Posterior vena cava (tissue), 2 donors: Measurements from ENCODE around the gene HCN3. TPM values are rescaled to one million over a fixed set of nuclear protein-coding genes. Genes with fewer than 3 reads are reported as not detected.
"Not testable (repeated sequence)": the region's sequence is repeated elsewhere in the genome, so short reads cannot be mapped to it uniquely, and the experiment has no call there.

Experiments used
- DNase-seq: peaks from one replicate; pipeline ENCODE4 v3.0.0-alpha.2; 2020; ENCODE audit warnings: low spot score
- intact Hi-C, 2 donors: fragments of 100-400 bp; cut with DNase I; formaldehyde crosslinking; loops; one replicate each; pipeline versions ENCODE4 v1.14.1 to v1.14.2; 2022 to 2023
- total RNA-seq, 2 donors: library from RNA; stranded (reverse); fragmentation: NEBNext Ultra II Directional; extraction: Animal tissue kit (Norgen Biotek cat#: 25700); gene quantifications; one replicate each; pipeline ENCODE4 v1.2.1, GENCODE V29; 2021
- donor health status: DM: yes; HTN: yes; CAD: no.
- donor health status: DM: yes; HTN: yes; CAD: no.

Gene HCN3
- total RNA-seq, 2 donors from 2014 or later, result 1.4 to 1.5 TPM

DNA sequence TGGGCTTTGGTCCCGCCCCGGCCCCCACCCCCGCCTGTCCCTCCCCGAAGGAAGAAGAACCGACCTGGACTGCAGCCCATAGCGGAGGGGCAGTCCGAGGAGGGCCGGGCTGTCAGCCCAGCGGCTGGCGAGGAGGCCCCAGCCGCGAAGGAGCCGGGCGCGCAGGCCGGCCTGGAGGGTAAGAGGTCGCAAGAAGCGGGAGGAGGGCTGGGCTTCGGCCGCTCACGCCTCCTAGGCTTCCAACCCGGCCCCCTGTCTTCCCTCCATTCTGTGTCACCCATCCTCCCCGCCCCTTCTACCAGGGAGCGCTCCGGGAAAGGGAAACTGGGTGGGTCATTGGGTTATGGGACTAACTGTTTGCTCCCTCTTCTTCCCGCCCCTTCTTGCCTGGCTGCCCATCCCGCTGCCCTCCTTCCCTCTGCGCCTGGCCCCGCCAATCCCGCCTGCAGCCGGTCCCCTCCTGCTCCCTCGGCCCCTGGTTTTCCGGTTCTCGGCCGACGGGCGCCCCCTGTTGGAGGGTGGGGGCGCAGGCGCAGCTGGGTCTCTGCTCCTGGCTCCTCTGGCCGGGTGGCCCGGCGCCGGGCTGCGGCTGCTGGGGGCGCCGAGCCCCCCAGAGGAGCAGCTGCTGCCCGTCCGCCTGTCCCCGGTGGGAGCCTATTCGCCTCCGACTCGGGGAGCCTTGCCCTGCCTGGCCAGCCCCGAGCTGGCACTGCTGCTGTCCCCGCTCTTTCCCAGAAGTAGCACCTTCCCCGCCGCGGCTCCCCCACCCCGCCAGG lies 45.9 kb downstream of the HCN3 start:
- intact Hi-C loops, result loop anchor here (5.0 kb wide), 2 partner anchors 46 to 71 kb away; partner anchors contain the start of gene HCN3 (in 2 of the 2)
- peak; percentile 97 for DNase-seq

DNA sequence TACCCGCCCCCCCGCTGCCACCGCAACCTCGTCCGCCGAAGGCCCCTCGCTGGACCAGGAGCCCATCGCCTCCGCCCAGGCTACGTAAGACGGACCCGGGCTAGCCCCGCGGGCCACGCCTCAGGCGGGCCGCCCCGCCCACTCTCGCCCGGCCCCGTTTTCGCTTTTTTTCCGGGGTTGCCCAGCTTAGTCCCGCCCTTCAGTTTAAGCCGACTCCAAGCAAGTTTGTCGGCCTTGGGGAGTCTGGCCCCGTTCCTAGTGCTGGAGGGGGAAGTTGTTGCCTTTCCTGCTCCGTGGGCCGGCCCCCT lies 46.4 kb downstream of the HCN3 start:
- intact Hi-C loops, result loop anchor here (5.0 kb wide), 2 partner anchors 46 to 71 kb away; partner anchors contain the start of gene HCN3 (in 2 of the 2)
- peak; percentile 97 for DNase-seq

- intact Hi-C loops, result loop anchor here (5.0 kb wide), 2 partner anchors 47 to 72 kb away; partner anchors contain the start of gene HCN3 (in 2 of the 2)
These were observed 46.9 kb downstream of the HCN3 start for GRCh38 chr1:155324037-155324716.

DNA sequence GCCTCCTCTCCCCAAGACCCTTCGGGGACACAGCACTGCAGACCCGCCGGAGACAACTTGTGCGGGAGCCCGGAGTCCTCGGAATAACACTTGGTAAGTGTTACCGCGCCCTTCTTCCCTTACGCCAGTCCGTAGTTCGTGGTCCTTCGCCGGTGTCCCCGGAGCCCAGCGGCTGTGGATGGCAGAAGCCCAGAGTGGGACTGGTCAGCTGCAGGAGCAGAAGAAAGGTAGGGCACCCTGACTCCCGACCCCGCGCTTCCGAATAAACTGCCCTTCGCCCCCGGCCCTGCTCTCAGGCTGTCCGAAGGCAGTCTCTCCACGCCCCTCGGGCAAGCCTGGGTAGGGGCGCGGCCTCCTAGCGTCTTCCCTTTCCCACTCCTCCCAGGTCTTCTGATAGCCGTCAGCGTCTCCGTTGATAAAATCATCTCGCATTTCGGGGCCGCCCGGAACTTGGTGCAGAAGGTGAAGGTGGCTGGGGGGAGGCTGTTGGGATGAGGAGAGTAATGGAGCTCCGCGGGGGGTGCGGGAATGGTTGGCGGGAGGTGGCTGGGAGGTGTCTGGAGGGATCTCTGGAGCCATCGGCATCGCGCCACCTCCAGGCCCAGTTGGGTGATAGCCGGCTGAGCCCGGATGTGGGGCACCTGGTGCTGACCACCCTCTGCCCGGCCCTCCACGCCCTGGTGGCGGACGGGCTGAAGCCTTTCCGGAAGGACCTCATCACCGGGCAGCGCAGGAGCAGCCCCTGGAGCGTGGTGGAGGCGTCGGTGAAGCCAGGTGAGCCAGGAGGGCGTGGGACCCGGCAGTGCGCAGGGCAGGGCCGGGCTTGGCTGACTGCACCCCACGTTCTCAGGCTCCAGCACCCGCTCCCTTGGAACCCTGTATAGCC lies 47.7 kb downstream of the HCN3 start:
- intact Hi-C loops, result loop anchor here (5.0 kb wide), 2 partner anchors 48 to 73 kb away; partner anchors contain the start of gene HCN3 (in 2 of the 2)

More at GRCh38 chr1:155324037-155324716, 46.9 kb downstream of the HCN3 start:
- DNase-seq, result peak; percentile 98

DNA sequence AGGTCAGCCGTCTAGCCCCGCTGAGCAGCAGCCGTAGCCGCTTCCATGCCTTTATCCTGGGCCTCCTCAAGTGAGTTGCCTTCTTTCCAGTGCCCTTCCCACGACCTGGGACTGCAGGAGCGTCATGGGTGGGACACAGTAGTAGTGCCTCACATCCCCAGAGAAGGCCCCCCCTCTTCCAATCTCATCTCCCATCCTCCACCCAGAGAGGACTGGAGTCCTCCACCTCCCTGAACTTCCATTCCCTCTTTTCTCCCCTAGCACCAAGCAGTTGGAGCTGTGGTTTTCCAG lies 48.3 kb downstream of the HCN3 start:
- intact Hi-C loops, result no loop called here
- no peak for DNase-seq

More for the DNA sequence above, 47.7 kb downstream of the HCN3 start:
- peak; percentile 86 for DNase-seq

DNA sequence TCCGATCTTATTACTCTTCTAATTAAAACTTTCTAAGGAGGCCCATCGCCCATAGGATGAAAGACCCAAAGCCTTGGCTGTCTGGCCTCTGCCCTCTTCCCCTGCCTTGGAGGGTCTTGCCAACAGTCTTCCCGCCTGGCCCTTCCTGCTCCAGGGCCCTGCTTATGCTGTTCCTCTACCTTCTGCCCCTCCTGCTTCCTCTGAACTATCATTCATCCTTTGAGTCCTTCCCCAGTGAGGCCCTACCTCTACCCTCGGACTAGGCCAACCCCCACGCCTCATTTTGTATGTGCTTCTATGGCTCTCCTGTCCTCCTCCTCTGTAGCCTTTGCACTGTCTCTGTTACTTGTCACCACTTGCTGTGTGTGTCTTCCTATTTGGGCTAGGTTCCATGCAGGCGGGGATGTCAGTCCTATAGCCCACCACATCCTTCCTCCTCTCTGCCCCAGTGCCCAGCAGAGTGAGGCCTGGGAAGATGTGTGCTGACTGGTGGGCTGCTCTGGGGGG lies 48.8 kb downstream of the HCN3 start:
- no peak for DNase-seq
- intact Hi-C loops, result no loop called here

DNA sequence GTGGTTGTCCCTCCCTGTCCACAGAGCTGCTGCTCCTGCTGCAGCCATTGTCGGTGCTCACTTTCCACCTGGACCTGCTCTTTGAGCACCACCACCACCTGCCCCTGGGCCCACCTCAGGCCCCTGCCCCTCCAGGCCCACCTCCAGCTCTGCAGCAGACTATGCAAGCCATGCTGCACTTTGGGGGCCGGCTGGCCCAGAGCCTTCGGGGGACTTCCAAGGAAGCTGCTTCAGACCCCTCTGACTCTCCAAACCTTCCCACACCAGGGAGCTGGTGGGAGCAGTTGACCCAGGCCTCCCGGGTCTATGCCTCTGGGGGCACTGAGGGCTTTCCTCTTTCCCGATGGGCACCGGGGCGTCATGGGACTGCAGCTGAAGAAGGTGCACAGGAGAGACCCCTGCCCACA lies 49.4 kb downstream of the HCN3 start:
- peak; percentile 75 for DNase-seq
- intact Hi-C loops, result no loop called here

DNA sequence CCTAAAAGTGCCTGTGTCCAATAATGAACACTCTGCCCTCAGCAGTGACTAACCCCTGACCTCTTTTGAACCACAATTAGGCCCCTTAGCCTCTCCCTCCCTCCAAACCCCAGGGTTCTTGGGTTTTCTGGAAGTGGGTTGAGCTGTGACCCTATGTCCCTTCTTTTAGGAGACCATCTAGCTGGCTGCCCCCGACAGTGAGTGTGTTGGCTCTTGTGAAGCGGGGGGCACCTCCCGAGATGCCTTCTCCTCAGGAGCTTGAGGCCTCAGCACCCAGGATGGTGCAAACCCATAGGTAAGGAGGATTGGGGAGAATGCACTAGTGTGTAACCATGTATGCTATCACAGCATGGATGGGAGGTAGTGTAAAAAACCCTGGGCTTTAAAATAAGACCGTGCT lies 50.7 kb downstream of the HCN3 start:
- DNase-seq, result no peak
- intact Hi-C loops, result no loop called here

- DNase-seq, intact Hi-C loops: not testable (repeated sequence)
These were observed 51.6 kb downstream of the HCN3 start for GRCh38 chr1:155328856-155329255.

DNA sequence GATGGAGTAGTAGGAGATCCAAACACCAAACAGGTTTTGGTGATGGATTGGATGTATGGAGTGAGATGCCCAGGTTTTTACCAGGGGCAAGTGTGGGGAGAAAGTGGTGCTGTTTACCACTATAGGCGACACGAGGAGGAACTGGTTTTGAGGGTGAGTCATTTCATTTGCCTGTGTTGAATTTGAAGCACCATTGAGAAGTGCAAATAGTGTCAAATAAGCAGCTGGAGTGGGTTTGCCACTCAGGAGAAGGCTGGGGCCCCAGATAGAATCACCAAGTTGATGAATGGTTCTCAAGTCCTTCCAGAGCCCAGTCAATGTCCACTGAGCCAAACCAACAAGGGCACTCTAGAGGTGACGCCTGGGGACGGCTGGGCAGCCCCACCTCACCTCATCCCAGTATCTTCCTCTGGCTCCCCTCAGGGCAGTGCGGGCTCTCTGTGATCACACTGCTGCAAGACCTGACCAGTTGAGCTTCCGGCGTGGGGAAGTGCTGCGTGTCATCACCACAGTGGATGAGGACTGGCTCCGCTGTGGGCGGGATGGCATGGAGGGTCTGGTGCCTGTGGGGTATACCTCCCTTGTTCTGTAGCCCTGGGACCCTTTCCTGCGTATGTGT lies 52.8 kb downstream of the HCN3 start:
- intact Hi-C loops, result no loop called here
- no peak for DNase-seq

DNA sequence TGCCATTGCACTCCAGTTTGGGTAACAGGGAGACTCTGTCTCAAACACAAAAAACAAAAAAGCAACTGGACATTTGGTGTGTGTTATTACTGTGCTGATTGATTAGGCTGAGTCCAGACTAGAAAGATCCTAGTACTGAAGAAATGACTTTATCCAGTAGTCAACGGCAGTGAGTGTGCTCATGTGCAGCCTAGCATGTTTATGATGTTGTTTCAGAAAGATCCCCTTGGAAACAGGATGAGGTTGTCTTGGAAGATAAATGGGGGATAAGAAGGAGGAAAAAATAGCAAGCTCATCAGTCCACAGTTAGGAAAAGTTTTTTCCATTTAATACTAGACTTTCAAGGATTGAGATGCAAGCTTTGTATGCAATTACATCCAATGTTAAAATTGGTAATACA lies 57.7 kb downstream of the HCN3 start:
- DNase-seq, result no peak
- intact Hi-C loops, result no loop called here

Other genes starting within 250 kb of the HCN3 start
- 1 to 10 TPM in 1 of 2 donors, under 1 TPM in 1; 0.48 to 1.1 TPM for gene DCST2, start 243.7 kb upstream of the HCN3 start, total RNA-seq
- not detected for gene DCST1, start 243.6 kb upstream of the HCN3 start, total RNA-seq
- 100 to 1,000 TPM; 146 to 178 TPM for gene ADAM15, start 226.1 kb upstream of the HCN3 start, total RNA-seq
- 1 to 10 TPM; 2.0 to 2.6 TPM for gene EFNA4, start 213.7 kb upstream of the HCN3 start, total RNA-seq
- gene EFNA3, start 198.6 kb upstream of the HCN3 start, total RNA-seq, result 1 to 10 TPM; 2.0 TPM
- gene EFNA1, start 149.6 kb upstream of the HCN3 start, total RNA-seq, result 10 to 100 TPM; 12.6 to 13.2 TPM
- gene SLC50A1, start 141.6 kb upstream of the HCN3 start, total RNA-seq, result 10 to 100 TPM; 24.5 TPM
- 10 to 100 TPM; 53.1 to 75.2 TPM for gene DPM3, start 136.9 kb upstream of the HCN3 start, total RNA-seq
- gene KRTCAP2, start 104.2 kb upstream of the HCN3 start, total RNA-seq, result 100 to 1,000 TPM; 145 to 146 TPM
- gene TRIM46, start 103.6 kb upstream of the HCN3 start, total RNA-seq, result 1 to 10 TPM; 1.3 to 2.1 TPM
- 10 to 100 TPM; 46.3 to 96.6 TPM for gene THBS3, start 69.6 kb upstream of the HCN3 start, total RNA-seq
- gene MTX1, start 68.8 kb upstream of the HCN3 start, total RNA-seq, result 10 to 100 TPM; 20.9 to 26.8 TPM
- 10 to 100 TPM; 21.3 to 25.3 TPM for gene ENTREP3, start 22.0 kb upstream of the HCN3 start, total RNA-seq
- 10 to 100 TPM; 34.7 to 37.3 TPM for gene SCAMP3, start 15.1 kb upstream of the HCN3 start, total RNA-seq
- gene CLK2, start 4.0 kb upstream of the HCN3 start, total RNA-seq, result 10 to 100 TPM; 31.2 to 32.3 TPM
- not detected for gene PKLR, start 24.0 kb downstream of the HCN3 start, total RNA-seq
- gene FDPS, start 31.4 kb downstream of the HCN3 start, total RNA-seq, result 10 to 100 TPM; 86.7 to 93.0 TPM
- gene RUSC1, start 43.4 kb downstream of the HCN3 start, total RNA-seq, result 10 to 100 TPM; 32.5 to 34.6 TPM